HEK293 (cell line): Measurements from ENCODE around the gene NINJ2.

Source experiments
- CTCF ChIA-PET: fragments of 350-600 bp; formaldehyde crosslinking; extraction: SDS; loops from one replicate; lab custom pipeline; 2021; ENCODE audit warnings: antibody characterized with exemption; lab: Yijun Ruan, JAX
- POLR2A ChIA-PET: fragments of 300-600 bp; formaldehyde crosslinking; extraction: SDS; loops from one replicate; lab custom pipeline; 2020; ENCODE audit warnings: antibody characterized with exemption, inconsistent platforms; lab: Yijun Ruan, JAX
- H3K27ac ChIP-seq: fragments of 200-500 bp; sonication (Bioruptor generic); 2 replicates; pipeline ENCODE4 v1.5.1; 2014; ENCODE audit warnings: low read depth, low read length, control low read depth, inconsistent platforms; ENCODE audit errors: extremely low read depth
- H3K36me3 ChIP-seq, 2 experiments: fragments of 200-500 bp in 1 of 2; sonication (Bioruptor generic) in 1 of 2; 1 replicate in 1 of 2; 2 replicates in 1 of 2; pipeline ENCODE4 v1.5.1; 2014 to 2017; ENCODE audit warnings: inconsistent platforms in 2 of 2, low read length in 2 of 2; ENCODE audit not compliant: control insufficient read depth in 2 of 2, insufficient read depth in 1 of 2
- H3K4me1 ChIP-seq: fragments of 200-500 bp; sonication (Bioruptor generic); 2 replicates; pipeline ENCODE4 v1.5.1; 2014; ENCODE audit warnings: mild to moderate bottlenecking, low read length, inconsistent platforms; ENCODE audit not compliant: control insufficient read depth, insufficient read depth
- H3K4me3 ChIP-seq: 2 replicates; pipeline ENCODE4 v1.5.1; 2011; ENCODE audit warnings: low read depth, mild to moderate bottlenecking, control low read depth, low read length, moderate library complexity
- H3K9me3 ChIP-seq: fragments of 200-500 bp; sonication (Bioruptor generic); 2 replicates; pipeline ENCODE4 v1.5.1; 2014; ENCODE audit warnings: low read depth, low read length, inconsistent platforms; ENCODE audit not compliant: control insufficient read depth, insufficient read depth
- BCL11B ChIP-seq: fragments of 450-650 bp; formaldehyde crosslinking; IDR thresholded peaks from 2 replicates; pipeline ENCODE4 v1.5.1; 2016; ENCODE audit warnings: low read depth, missing biosample characterization, missing genetic modification characterization
- GLI2 ChIP-seq: fragments of 450-650 bp; formaldehyde crosslinking; IDR thresholded peaks from 2 replicates; pipeline ENCODE4; 2017; ENCODE audit warnings: missing biosample characterization, missing genetic modification characterization, low read depth, borderline replicate concordance
- IKZF3 ChIP-seq: fragments of 450-650 bp; IDR thresholded peaks from 2 replicates; pipeline ENCODE4 v1.5.0; 2018; ENCODE audit warnings: missing biosample characterization, mild to moderate bottlenecking, missing genetic modification characterization, moderate library complexity
- KLF1 ChIP-seq: fragments of 450-650 bp; formaldehyde crosslinking; IDR thresholded peaks from 2 replicates; pipeline ENCODE4 v1.5.1; 2016; ENCODE audit warnings: missing biosample characterization, missing genetic modification characterization
- SCRT1 ChIP-seq: fragments of 450-650 bp; formaldehyde crosslinking; IDR thresholded peaks from 2 replicates; pipeline ENCODE4 v1.5.1; 2016; ENCODE audit warnings: missing biosample characterization, missing genetic modification characterization, borderline replicate concordance
- ZNF2 ChIP-seq: fragments of 450-650 bp; formaldehyde crosslinking; IDR thresholded peaks from 2 replicates; pipeline ENCODE4 v1.5.1; 2016; ENCODE audit warnings: missing biosample characterization, missing genetic modification characterization
- ZNF248 ChIP-seq: fragments of 450-650 bp; formaldehyde crosslinking; IDR thresholded peaks from 2 replicates; pipeline ENCODE4 v1.5.1; 2017; ENCODE audit warnings: missing biosample characterization, missing genetic modification characterization
- ZNF266 ChIP-seq: fragments of 450-650 bp; formaldehyde crosslinking; IDR thresholded peaks from 2 replicates; pipeline ENCODE4 v1.5.1; 2016; ENCODE audit warnings: missing biosample characterization, missing genetic modification characterization, low read depth
- ZNF350 ChIP-seq: fragments of 450-650 bp; formaldehyde crosslinking; IDR thresholded peaks from 2 replicates; pipeline ENCODE4 v1.5.0; 2017; ENCODE audit warnings: missing biosample characterization, mild to moderate bottlenecking, missing genetic modification characterization
- ZNF433 ChIP-seq: fragments of 450-650 bp; formaldehyde crosslinking; IDR thresholded peaks from 2 replicates; pipeline ENCODE4 v1.5.1; 2016; ENCODE audit warnings: missing biosample characterization, missing genetic modification characterization, low read depth
- ZNF514 ChIP-seq: fragments of 450-650 bp; formaldehyde crosslinking; IDR thresholded peaks from 2 replicates; pipeline ENCODE4 v1.5.1; 2016; ENCODE audit warnings: missing biosample characterization, missing genetic modification characterization
- ZNF558 ChIP-seq: fragments of 450-650 bp; formaldehyde crosslinking; IDR thresholded peaks from 2 replicates; pipeline ENCODE4 v1.5.1; 2016; ENCODE audit warnings: missing biosample characterization, missing genetic modification characterization
- ZNF596 ChIP-seq: fragments of 450-650 bp; IDR thresholded peaks from 2 replicates; pipeline ENCODE4 v1.5.0; 2018; ENCODE audit warnings: missing biosample characterization, mild to moderate bottlenecking, missing genetic modification characterization, moderate library complexity
- ZNF660 ChIP-seq: fragments of 450-650 bp; IDR thresholded peaks from 2 replicates; pipeline ENCODE4 v1.5.1; 2018; ENCODE audit warnings: missing biosample characterization, mild to moderate bottlenecking, missing genetic modification characterization
- ZNF677 ChIP-seq: fragments of 450-650 bp; IDR thresholded peaks from 2 replicates; pipeline ENCODE4 v1.5.0; 2018; ENCODE audit warnings: missing biosample characterization, mild to moderate bottlenecking, missing genetic modification characterization, moderate library complexity
- ZNF777 ChIP-seq: fragments of 450-650 bp; formaldehyde crosslinking; IDR thresholded peaks from 2 replicates; pipeline ENCODE4 v1.5.1; 2017; ENCODE audit warnings: missing biosample characterization, missing genetic modification characterization, borderline replicate concordance
- TF ChIP-seq, protein P1 (sequence below): fragments of 450-650 bp; formaldehyde crosslinking; IDR thresholded peaks from 2 replicates; pipeline ENCODE4 v1.5.1; 2016; ENCODE audit warnings: missing biosample characterization, missing genetic modification characterization
- TF ChIP-seq, protein P2 (sequence below): fragments of 450-650 bp; formaldehyde crosslinking; IDR thresholded peaks from 2 replicates; pipeline ENCODE4 v1.5.1; 2016; ENCODE audit warnings: missing biosample characterization, missing genetic modification characterization
- TF ChIP-seq, protein P3 (sequence below): fragments of 450-650 bp; formaldehyde crosslinking; IDR thresholded peaks from 2 replicates; pipeline ENCODE4 v1.5.1; 2016; ENCODE audit warnings: missing biosample characterization, missing genetic modification characterization

Gene NINJ2

DNA sequence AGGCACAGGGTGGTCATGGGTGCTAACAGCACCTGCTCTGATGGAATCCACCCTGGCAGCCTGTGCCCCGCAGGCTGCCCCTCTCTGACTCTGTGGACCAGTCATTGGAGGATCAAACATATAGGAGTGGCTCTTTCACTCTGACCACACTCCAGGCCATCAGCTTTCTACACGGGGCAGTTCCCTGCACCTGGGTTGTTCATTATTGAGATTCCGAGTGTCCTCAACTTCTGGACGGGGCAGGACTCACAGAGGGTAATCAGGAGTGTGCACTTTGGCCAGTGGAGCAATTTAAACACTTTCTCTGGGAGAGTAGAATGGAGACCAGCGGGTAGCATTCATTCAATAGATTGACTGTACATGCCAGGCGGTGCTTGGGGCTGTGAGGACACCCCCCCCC is 94.8 kb downstream of the NINJ2 start:
- Histone ChIP-seq H3K36me3 (peaks cover 0 to 2% of the 10 kb centered on the region in 2 experiments; a peak in 1 of 3 replicates), H3K4me1 (peaks cover 6% of the 10 kb centered on the region), H3K4me3 (no peak overlapping the region), H3K9me3 (no peaks in the 10 kb centered on the region), H3K27ac (no peak overlapping the region)
- TF ChIP-seq, protein P1, sequence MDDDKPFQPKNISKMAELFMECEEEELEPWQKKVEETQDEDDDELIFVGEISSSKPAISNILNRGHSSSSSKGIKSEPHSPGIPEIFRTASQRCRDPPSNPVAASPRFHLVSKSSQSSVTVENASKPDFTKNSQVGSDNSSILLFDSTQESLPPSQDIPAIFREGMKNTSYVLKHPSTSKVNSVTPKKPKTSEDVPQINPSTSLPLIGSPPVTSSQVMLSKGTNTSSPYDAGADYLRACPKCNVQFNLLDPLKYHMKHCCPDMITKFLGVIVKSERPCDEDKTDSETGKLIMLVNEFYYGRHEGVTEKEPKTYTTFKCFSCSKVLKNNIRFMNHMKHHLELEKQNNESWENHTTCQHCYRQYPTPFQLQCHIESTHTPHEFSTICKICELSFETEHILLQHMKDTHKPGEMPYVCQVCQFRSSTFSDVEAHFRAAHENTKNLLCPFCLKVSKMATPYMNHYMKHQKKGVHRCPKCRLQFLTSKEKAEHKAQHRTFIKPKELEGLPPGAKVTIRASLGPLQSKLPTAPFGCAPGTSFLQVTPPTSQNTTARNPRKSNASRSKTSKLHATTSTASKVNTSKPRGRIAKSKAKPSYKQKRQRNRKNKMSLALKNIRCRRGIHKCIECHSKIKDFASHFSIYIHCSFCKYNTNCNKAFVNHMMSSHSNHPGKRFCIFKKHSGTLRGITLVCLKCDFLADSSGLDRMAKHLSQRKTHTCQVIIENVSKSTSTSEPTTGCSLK (tag by site-specific recombination), result no peak
- TF ChIP-seq ZNF777 (tag by site-specific recombination), result no peak
- TF ChIP-seq ZNF660 (tag by site-specific recombination), result no peak
- no peak for TF ChIP-seq GLI2 (tag by site-specific recombination)
- no peak for TF ChIP-seq ZNF677
- TF ChIP-seq, protein P2, sequence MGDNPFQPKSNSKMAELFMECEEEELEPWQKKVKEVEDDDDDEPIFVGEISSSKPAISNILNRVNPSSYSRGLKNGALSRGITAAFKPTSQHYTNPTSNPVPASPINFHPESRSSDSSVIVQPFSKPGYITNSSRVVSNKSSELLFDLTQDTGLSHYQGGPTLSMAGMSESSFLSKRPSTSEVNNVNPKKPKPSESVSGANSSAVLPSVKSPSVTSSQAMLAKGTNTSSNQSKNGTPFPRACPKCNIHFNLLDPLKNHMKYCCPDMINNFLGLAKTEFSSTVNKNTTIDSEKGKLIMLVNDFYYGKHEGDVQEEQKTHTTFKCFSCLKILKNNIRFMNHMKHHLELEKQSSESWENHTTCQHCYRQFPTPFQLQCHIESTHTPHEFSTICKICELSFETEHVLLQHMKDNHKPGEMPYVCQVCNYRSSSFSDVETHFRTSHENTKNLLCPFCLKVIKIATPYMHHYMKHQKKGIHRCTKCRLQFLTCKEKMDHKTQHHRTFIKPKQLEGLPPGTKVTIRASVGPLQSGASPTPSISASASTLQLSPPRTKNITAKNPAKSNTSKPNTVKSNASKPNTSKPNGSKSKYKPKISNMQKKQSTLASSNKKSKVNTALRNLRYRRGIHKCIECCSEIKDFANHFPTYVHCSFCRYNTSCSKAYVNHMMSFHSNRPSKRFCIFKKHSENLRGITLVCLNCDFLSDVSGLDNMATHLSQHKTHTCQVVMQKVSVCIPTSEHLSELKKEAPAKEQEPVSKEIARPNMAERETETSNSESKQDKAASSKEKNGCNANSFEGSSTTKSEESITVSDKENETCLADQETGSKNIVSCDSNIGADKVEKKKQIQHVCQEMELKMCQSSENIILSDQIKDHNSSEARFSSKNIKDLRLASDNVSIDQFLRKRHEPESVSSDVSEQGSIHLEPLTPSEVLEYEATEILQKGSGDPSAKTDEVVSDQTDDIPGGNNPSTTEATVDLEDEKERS (tag by site-specific recombination), result no peak
- no peak for TF ChIP-seq SCRT1 (tag by site-specific recombination)
- no peak for TF ChIP-seq ZNF2 (tag by site-specific recombination)
- TF ChIP-seq ZNF596, result no peak
- no peak for TF ChIP-seq ZNF433 (tag by site-specific recombination)
- TF ChIP-seq IKZF3 (tag by site-specific recombination), result no peak
- no peak for TF ChIP-seq ZNF350 (tag by site-specific recombination)
- TF ChIP-seq KLF1 (tag by site-specific recombination), result no peak
- TF ChIP-seq, protein P3, sequence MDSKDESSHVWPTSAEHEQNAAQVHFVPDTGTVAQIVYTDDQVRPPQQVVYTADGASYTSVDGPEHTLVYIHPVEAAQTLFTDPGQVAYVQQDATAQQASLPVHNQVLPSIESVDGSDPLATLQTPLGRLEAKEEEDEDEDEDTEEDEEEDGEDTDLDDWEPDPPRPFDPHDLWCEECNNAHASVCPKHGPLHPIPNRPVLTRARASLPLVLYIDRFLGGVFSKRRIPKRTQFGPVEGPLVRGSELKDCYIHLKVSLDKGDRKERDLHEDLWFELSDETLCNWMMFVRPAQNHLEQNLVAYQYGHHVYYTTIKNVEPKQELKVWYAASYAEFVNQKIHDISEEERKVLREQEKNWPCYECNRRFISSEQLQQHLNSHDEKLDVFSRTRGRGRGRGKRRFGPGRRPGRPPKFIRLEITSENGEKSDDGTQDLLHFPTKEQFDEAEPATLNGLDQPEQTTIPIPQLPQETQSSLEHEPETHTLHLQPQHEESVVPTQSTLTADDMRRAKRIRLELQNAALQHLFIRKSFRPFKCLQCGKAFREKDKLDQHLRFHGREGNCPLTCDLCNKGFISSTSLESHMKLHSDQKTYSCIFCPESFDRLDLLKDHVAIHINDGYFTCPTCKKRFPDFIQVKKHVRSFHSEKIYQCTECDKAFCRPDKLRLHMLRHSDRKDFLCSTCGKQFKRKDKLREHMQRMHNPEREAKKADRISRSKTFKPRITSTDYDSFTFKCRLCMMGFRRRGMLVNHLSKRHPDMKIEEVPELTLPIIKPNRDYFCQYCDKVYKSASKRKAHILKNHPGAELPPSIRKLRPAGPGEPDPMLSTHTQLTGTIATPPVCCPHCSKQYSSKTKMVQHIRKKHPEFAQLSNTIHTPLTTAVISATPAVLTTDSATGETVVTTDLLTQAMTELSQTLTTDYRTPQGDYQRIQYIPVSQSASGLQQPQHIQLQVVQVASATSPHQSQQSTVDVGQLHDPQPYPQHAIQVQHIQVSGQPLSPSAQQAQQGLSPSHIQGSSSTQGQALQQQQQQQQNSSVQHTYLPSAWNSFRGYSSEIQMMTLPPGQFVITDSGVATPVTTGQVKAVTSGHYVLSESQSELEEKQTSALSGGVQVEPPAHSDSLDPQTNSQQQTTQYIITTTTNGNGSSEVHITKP (tag by site-specific recombination), result no peak
- TF ChIP-seq ZNF514 (tag by site-specific recombination), result no peak
- TF ChIP-seq BCL11B (tag by site-specific recombination), result no peak
- TF ChIP-seq ZNF266 (tag by site-specific recombination), result no peak
- no peak for TF ChIP-seq ZNF248
- no peak for TF ChIP-seq ZNF558
- CTCF ChIA-PET, result interaction anchor here (0.7 to 2.8 kb wide), 4 partner anchors 7 to 180 kb away, joined by 3 to 12 read pairs (median 8); no protein-coding TSS in a partner anchor
- POLR2A ChIA-PET, result no interaction called here
